Measurements from ENCODE around the gene LRRC75A.

The LRRC75A gene

GRCh38 chr17:16477255-16477654 lies 14.7 kb downstream of the LRRC75A start:
- peak in 2 of 42 donors; percentile 17 to 59 for DNase-seq
- intact Hi-C loops (cut with DNase I), result no loop called here

GRCh38 chr17:16475179-16475704 lies 16.8 kb downstream of the LRRC75A start:
- intact Hi-C loops (cut with DNase I), result no loop called here
- peak in 3 of 42 donors; percentile 20 to 51 (median 43) for DNase-seq

- DNase-seq, result no peak
- intact Hi-C loops (cut with DNase I), result no loop called here
These were observed 17.8 kb downstream of the LRRC75A start for GRCh38 chr17:16474012-16474725.

- intact Hi-C loops (cut with DNase I), result no loop called here
- no peak for DNase-seq
These were observed 18.7 kb downstream of the LRRC75A start for GRCh38 chr17:16473044-16474011.

GRCh38 chr17:16472539-16472938 lies 19.5 kb downstream of the LRRC75A start:
- intact Hi-C loops (cut with DNase I), result no loop called here
- no peak for DNase-seq

DNA sequence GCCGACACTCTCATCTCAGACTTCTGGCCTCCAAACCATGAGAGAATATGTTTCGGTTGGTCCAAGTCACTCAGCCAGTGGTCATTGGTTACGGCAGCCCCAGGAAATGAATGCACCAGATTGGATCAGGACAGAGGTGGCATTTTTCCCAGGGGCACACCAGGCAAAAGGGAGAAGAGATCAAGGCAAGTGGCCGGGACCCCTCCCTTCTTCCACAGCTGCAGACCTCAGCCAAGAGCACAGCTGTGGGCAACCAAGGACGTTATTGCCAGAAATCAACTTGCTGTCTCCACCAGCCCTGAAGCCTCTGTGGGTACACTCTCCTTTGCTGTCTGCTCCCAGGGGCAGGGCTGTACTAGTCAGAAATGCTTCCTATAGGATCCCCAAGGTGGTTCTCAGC lies 20.7 kb downstream of the LRRC75A start:
- no peak for DNase-seq
- intact Hi-C loops (cut with DNase I), result no loop called here

GRCh38 chr17:16470265-16470664 lies 21.7 kb downstream of the LRRC75A start:
- intact Hi-C loops (cut with DNase I), result no loop called here
- DNase-seq, result peak in 23 of 42 donors; percentile 7 to 72 (median 48)

GRCh38 chr17:16468428-16468992 lies 23.5 kb downstream of the LRRC75A start:
- DNase-seq, result no peak
- intact Hi-C loops (cut with DNase I), result no loop called here

- intact Hi-C loops (cut with DNase I), result no loop called here
- no peak for DNase-seq
These were observed 24.1 kb downstream of the LRRC75A start for GRCh38 chr17:16467886-16468285.

DNA sequence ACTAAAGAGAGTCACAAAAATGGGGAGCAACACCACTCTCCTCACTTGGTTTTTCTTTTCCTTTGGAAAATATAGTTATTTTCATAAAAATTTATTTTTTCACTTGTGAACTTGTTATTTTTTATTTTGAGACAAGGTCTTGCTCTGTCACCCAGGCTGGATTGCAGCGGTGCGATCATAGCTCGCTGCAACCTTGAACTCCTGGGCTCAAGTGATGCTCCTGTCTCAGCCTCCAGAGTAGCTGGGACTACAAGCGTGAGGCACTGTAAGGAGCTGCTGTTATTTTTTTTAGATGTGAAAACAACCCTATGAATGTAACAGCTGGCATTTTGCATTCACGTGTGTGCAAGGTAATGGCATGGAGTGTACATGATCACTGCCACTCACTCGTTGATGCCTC lies 24.9 kb downstream of the LRRC75A start:
- intact Hi-C loops (cut with DNase I), result no loop called here

DNA sequence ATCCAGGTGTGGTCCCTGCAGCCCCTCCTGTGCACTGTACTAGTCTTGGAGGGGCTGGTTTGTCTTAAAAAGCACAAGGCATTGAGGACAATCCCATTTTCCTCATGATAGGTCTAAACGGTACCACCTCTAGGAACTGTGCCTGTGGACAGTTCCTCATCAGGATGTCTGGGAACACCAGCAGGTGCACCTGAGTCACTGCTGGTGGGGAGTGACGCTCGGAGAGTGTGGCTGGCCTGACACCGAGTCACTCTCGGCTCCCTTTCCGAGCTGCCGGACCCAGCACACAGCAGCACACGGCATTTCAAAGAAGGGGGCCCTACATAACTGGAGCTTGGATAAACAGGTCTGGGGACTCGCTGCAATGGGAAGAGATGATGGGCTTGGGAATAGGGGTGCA lies 25.6 kb downstream of the LRRC75A start:
- intact Hi-C loops (cut with DNase I), result no loop called here
- no peak for DNase-seq

More for the DNA sequence above, 24.9 kb downstream of the LRRC75A start:
- no peak for DNase-seq

DNA sequence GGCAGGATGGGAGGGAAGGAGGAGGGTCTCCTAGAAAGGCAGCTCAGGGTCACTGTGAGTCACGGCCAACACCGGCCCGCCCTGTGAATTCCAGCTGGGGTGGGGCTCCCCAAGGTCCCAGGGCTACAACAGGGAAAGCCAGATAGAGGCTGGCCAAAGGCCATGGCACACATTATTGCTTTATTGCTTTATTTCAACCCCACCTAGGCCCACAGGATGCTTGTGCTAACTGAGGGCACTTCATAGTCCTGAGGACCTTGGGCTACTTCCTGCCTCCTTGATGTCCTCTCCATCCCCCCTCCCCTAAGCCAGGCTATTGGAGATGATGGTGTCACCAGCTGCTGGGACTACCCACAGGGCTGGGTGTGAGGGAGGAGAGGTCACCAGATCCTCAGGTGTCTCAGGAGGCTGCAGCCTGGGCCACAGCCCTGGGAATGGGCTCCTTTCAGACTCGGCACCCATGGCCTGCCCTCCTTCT lies 26.1 kb downstream of the LRRC75A start:
- intact Hi-C loops (cut with DNase I), result no loop called here
- DNase-seq, result no peak

DNA sequence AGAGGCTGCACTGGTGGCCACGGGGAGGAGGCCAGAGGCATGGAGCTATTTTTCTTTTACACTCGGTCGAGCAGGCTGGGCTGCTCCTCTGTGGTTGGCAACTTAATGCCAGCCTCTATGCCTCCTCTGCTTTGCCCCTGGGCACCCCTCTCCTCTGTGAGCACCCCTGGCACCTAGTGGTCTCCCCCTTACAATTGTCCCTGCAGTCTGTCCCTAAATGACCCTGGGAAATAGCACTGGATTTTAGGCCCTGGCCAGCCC lies 27.0 kb downstream of the LRRC75A start:
- intact Hi-C loops (cut with DNase I), result no loop called here
- no peak for DNase-seq

DNA sequence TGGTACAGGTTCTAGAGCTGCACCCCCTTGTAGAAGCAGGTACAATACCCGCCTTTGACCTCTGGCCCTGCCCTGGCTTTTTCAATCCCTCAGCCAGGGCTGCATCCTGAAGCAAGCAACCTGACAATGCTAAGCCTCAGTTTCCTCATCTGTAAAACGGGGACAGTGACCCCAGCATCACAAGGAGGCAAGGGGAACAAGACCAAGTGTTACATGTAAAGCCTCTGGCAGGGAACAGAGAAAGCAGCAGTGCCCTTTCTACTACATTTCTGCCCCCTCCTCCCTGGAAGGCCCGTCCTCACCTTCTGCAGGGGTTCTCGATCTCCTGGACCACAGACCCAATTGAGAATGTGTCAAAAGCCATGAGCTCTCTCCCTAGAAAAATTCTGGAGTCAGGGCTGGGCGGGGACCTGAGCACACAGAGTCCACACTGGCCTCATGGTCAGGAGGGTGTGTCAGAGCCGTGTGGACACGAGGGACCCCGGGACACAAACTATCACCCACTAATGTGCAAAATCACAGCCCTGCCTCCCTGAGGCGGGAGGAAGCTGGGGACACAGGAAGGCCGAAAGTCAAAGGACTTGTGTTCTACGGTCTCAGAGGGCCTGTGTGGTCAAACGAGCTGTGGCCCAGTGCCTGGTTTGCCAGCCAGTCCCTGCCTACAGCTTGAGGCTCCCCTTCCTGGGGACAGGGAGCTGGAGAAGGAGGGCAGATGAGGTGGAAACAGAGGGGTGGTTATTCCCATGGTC lies 27.5 kb downstream of the LRRC75A start:
- intact Hi-C loops (cut with DNase I), result no loop called here
- no peak for DNase-seq

GRCh38 chr17:16463358-16464302 lies 28.4 kb downstream of the LRRC75A start:
- DNase-seq, result no peak
- intact Hi-C loops (cut with DNase I), result no loop called here

DNA sequence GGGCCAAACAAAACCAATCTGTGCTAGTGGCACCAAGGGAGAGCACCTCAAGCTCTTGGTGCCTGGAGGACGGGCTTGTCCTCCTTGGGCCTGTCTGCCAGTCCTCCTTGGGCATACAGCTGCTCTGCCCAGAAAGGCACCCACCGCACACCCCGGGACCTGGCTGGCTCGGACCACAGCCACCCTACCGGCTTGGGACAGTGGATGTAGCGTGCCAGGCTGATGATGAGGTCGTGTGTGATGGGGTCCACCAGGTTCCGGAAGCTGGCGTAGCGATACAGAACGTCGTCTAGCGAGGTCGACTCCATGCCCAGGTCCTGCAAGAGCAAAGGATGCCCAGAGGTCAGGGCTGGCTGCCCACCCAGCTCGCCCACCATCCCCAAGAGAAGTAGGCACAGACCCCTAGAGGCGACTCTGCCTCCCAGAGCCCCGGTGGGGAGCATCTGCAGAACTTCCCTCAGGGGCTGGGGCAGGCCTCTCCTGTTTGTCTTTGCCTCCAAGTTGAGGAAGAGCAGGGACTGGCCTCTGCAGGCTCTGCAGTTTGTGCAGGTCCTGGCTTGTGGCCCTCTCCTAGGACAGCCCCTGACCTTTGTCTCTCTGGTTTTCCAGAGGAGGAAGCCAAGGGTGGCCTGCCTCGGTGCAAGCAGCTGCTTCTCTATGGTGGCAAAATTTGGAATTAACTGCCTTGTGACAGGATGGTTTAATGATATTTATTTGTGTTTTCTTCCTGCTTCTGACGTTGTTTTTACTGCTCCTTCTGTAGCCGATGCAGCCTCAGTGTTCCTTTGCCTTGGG lies 29.7 kb downstream of the LRRC75A start:
- intact Hi-C loops (cut with DNase I), result no loop called here
- no peak for DNase-seq

DNA sequence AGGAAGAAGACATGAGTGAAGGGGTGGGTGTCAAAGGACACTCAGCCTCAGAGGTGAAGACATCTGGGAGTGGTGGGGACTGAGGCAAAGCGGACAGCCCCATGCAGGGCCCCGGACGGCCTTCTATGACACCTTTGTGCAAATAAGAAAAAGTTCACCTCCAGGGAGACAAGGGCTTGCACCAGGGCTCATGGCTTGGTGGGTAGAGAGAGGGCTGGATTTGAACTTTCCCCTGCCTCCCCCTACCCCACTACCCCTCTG lies 30.5 kb downstream of the LRRC75A start:
- intact Hi-C loops (cut with DNase I), result no loop called here
- DNase-seq, result no peak
